SK-N-DZ (cell line): ENCODE measurements around the gene PDZRN3.

Source experiments
- DNase-seq: peaks from one replicate; pipeline ENCODE4 v3.0.0-alpha.2; 2015; ENCODE audit warnings: low spot score

The PDZRN3 gene

GRCh38 chr3:73623346-73623745, 1.4 kb downstream of the PDZRN3 start:
- no peak for DNase-seq

GRCh38 chr3:73622091-73622805, 2.5 kb downstream of the PDZRN3 start:
- peak; percentile 72 for DNase-seq

GRCh38 chr3:73621388-73621787, 3.4 kb downstream of the PDZRN3 start:
- DNase-seq = no peak

GRCh38 chr3:73618461-73618860, 6.3 kb downstream of the PDZRN3 start:
- no peak for DNase-seq

GRCh38 chr3:73616056-73616455, 8.7 kb downstream of the PDZRN3 start:
- no peak for DNase-seq

GRCh38 chr3:73614419-73614818, 10.3 kb downstream of the PDZRN3 start:
- DNase-seq = no peak

- no peak for DNase-seq
Observed at GRCh38 chr3:73611176-73611575, 13.6 kb downstream of the PDZRN3 start.

GRCh38 chr3:73610493-73610892, 14.2 kb downstream of the PDZRN3 start:
- no peak for DNase-seq

GRCh38 chr3:73609655-73610054, 15.1 kb downstream of the PDZRN3 start:
- DNase-seq = no peak

- DNase-seq = no peak
Observed at GRCh38 chr3:73609315-73609641, 15.5 kb downstream of the PDZRN3 start.

DNA sequence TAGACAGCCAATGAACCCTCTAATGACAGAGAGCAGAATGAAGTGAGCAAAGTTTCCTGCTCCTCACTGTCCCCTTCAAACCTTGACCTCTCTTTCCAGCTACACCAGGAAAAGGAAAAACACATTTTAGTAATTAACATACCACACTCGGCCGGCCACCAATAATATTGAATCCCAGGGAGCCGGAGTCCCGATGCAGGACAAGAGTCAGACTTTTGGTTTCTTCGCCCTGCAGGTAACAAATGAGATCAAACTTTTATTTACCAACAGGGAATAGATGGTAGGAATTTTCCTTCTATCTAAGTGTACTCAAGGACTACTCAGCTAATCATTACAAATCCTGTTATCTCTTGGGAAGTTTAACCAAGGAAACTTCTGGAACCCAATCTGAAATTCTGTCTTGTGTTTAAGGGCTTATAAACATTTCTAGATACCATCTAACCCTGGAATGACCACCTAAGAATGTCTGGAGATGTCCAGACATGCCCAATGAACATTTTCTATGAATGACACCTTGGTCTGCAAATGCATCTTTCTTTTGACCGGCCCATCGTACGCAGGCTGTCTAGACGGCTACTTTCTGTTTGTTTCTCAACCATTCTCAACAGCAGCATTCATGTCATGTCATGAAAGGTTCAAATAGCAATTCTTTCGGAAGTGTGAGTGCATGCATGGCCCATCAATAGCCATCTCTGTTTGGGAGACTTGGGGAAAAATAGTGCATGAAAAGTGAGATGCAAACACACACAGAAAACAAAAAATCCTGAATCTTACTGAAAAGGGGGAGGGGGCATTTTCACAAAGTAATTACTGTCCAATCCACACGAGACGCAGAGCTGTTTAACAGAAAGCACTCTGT, 16.1 kb downstream of the PDZRN3 start:
- DNase-seq = no peak

- no peak for DNase-seq
Observed at GRCh38 chr3:73605861-73606260, 18.9 kb downstream of the PDZRN3 start.

GRCh38 chr3:73605412-73605811, 19.3 kb downstream of the PDZRN3 start:
- no peak for DNase-seq

- no peak for DNase-seq
Observed at GRCh38 chr3:73604451-73604850, 20.3 kb downstream of the PDZRN3 start.

GRCh38 chr3:73603762-73604171, 21.0 kb downstream of the PDZRN3 start:
- DNase-seq = peak; percentile 91

- no peak for DNase-seq
Observed at GRCh38 chr3:73602170-73602569, 22.6 kb downstream of the PDZRN3 start.

DNA sequence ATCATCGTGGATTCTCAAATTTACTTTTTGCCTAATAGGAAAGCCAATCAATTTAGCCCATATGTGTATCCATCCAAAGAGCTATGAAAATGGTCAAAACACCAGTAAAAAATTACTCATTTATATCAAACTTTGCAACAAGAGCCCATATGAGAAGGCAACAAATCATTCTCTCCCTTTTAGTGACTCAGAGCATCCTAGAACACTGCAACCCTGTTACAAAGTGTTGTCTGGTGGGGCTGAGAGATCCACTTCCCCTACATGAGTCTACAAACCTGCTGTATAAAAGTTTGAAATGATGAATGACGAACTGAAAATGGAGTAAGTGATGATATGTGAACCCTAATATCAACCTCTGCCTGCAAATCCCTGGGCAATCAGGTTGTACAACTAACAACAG, 23.3 kb downstream of the PDZRN3 start:
- DNase-seq = no peak

GRCh38 chr3:73601011-73601410, 23.7 kb downstream of the PDZRN3 start:
- no peak for DNase-seq

DNA sequence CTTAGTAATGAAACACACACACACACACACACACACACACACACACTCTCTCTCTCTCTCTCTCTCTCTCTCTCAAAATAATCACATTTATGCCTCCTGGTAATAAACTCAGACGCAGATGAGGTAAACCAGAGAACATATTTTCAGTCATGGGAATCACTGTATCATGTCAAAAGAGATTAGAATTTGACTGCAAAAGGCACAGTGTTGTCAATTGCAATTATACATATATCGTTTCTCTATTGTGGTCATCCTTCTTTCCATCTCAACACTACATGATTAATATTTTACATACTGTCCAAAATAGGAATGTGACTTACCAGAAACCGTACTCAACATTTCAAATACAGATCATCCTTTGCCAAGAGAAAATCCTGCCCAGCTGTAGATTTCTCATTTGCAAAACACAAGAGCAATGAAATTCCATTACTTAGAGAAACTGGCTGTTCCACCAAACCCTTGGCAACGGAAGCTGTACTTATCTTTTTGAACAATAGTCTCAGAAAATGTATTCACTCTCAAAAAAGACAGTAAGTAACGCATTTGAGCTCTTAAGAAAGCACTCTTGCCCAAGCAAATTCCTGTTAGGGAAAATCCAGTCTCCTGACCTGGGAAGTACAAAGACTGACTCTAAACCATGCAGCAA, 24.3 kb downstream of the PDZRN3 start:
- DNase-seq = no peak

- peak; percentile 23 for DNase-seq
Observed at GRCh38 chr3:73599605-73600004, 25.1 kb downstream of the PDZRN3 start.

DNA sequence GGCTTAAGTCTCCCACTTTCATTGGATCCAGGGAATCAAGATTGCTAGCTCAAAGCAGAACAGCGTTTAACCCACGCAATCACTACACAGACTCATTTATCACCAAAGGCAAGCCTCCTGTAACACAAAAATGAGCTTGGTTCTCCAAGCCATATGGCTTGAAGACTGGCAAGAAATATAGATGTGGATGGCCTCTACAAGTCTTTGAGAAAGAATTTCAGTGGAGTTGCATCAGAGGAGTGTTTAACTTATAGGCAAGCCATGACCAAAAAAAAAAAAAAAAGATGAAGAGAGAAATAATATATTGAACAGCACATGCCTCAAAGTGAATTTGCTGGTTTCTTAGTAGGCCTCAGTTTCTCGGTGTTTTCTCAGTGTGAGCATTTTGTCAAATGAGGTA, 27.3 kb downstream of the PDZRN3 start:
- DNase-seq = no peak
